Panc1 (cell line): ENCODE results near the gene HUNK. TPM values are rescaled to one million over a fixed set of nuclear protein-coding genes. Genes with fewer than 3 reads are reported as not detected.
"Not testable (repeated sequence)": the region's sequence is repeated elsewhere in the genome, so short reads cannot be mapped to it uniquely, and the experiment has no call there.

Experiments used
- ATAC-seq: fragments of 200-7000 bp; cut with Tn5 transposase; 2 replicates; pipeline ENCODE4 v1.9.1; 2020; ENCODE audit warnings: mild to moderate bottlenecking, moderate library complexity
- BruUV-seq: library from RNA; stranded (reverse); fragments of 400-500 nt; replicated peaks from 2 replicates; lab custom pipeline; 2021; lab: Mats Ljungman, UMichigan
- CTCF ChIA-PET: fragments of 300-600 bp; sonication (Branson Sonifier 250); formaldehyde crosslinking; loops from one replicate; lab custom pipeline; 2022; ENCODE audit warnings: antibody characterized with exemption; lab: Charles Lee
- POLR2A ChIA-PET: fragments of 300-600 bp; sonication (Branson Sonifier 250); formaldehyde crosslinking; loops from one replicate; lab custom pipeline; 2022; ENCODE audit warnings: antibody characterized with exemption; lab: Charles Lee
- DNase-seq: peaks from one replicate; pipeline ENCODE4 v3.0.0-alpha.2; 2010; ENCODE audit warnings: low read depth, low spot score
- H3K27ac ChIP-seq: 2 replicates; pipeline ENCODE4 v1.5.1; 2011; ENCODE audit warnings: mild to moderate bottlenecking, low read length, inconsistent platforms
- H3K27me3 ChIP-seq: fragments of 200-500 bp; sonication (Bioruptor generic); 2 replicates; pipeline ENCODE4 v1.6.0; 2014; ENCODE audit warnings: low read length, inconsistent platforms; ENCODE audit not compliant: control insufficient read depth, insufficient read depth
- H3K36me3 ChIP-seq: fragments of 200-500 bp; sonication (Bioruptor generic); 2 replicates; pipeline ENCODE4 v1.5.1; 2014; ENCODE audit warnings: inconsistent platforms, mild to moderate bottlenecking, low read length, moderate library complexity; ENCODE audit not compliant: control insufficient read depth, insufficient read depth
- H3K4me1 ChIP-seq: 2 replicates; pipeline ENCODE4 v1.5.1; 2011; ENCODE audit warnings: inconsistent platforms, mild to moderate bottlenecking, low read length, moderate library complexity; ENCODE audit not compliant: control insufficient read depth, insufficient read depth
- H3K4me3 ChIP-seq, 2 experiments: 2 replicates each; pipeline ENCODE4 v1.5.1; 2011 to 2012; ENCODE audit warnings: low read depth in 2 of 2, low read length in 2 of 2, mild to moderate bottlenecking in 2 of 2, inconsistent platforms in 1 of 2, moderate library complexity in 1 of 2
- H3K9me3 ChIP-seq: fragments of 200-500 bp; sonication (Bioruptor generic); 2 replicates; pipeline ENCODE4 v1.5.1; 2014; ENCODE audit warnings: low read depth, mild to moderate bottlenecking, inconsistent platforms, low read length, moderate library complexity; ENCODE audit not compliant: control insufficient read depth, insufficient read depth
- POLR2AphosphoS5 ChIP-seq: IDR thresholded peaks from 2 replicates; pipeline ENCODE4 v1.6.1; 2012; ENCODE audit warnings: mild to moderate bottlenecking, low read depth, low read length, moderate library complexity
- SIN3A ChIP-seq: IDR thresholded peaks from 2 replicates; pipeline ENCODE4 v1.6.1; 2012; ENCODE audit warnings: low read depth, mild to moderate bottlenecking, low read length, moderate library complexity, borderline replicate concordance; ENCODE audit not compliant: insufficient read depth
- TCF7L2 ChIP-seq: IDR thresholded peaks from 2 replicates; pipeline ENCODE4 v1.6.1; 2011; ENCODE audit warnings: mild to moderate bottlenecking, low read depth, low read length, inconsistent platforms
- in situ Hi-C: cut with HindIII; loops from 2 replicates; pipeline ENCODE4 v1.10.0; 2016; ENCODE audit warnings: low sequenced_read_pairs, low pct_unique_long_range_greater_than_20kb
- intact Hi-C: fragments of 100-400 bp; cut with micrococcal nuclease; formaldehyde crosslinking; loops from one replicate; pipeline ENCODE4 v1.10.0; 2022; ENCODE audit not compliant: unreplicated experiment
- total RNA-seq: library from RNA; stranded (reverse); gene quantifications from one replicate; pipeline ENCODE4 v1.2.1, GENCODE V29; 2021; ENCODE audit not compliant: unreplicated experiment
- TF ChIP-seq, protein P1 (sequence below), 2 experiments: IDR thresholded peaks; 2 replicates each; pipeline ENCODE4 v1.6.1; 2011 to 2012; ENCODE audit warnings: low read depth in 2 of 2, control low read depth in 1 of 2, low read length in 1 of 2, mild to moderate bottlenecking in 1 of 2, moderate library complexity in 1 of 2; ENCODE audit not compliant: insufficient read depth in 1 of 2
- TF ChIP-seq, protein P2 (sequence below): fragments of 450-650 bp; IDR thresholded peaks from 2 replicates; pipeline ENCODE4 v1.5.1; 2017; ENCODE audit warnings: mild to moderate bottlenecking

Gene HUNK
- total RNA-seq, 1 experiment from 2014 or later: 0.05 TPM

DNA sequence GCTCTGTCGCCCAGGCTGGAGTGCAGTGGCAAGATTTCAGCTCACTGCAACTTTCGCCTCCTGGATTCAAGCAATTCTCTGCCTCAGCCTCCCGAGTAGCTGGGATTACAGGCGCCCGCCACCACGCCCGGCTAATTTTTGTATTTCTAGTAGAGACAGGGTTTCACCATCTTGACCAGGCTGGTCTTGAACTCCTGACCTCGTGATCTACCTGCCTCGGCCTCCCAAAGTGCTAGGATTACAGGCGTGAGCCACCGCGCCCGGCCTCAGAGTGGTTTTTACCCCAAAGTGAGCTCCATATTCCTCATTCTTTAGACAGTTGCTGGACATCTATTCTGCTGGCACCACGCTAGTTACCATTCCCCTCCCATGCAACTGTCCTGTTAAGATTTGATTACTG, 1.4 kb upstream of the HUNK start:
- in situ Hi-C loops, H3K36me3 ChIP-seq, H3K9me3 ChIP-seq, H3K4me3 ChIP-seq, DNase-seq, CTCF ChIA-PET, BruUV-seq, ATAC-seq, H3K27ac ChIP-seq, H3K4me1 ChIP-seq, H3K27me3 ChIP-seq, POLR2A ChIA-PET: not testable (repeated sequence)
- intact Hi-C loops: loop anchor here (10.0 kb wide), 1 partner anchor 87 kb away; no protein-coding TSS in a partner anchor

DNA sequence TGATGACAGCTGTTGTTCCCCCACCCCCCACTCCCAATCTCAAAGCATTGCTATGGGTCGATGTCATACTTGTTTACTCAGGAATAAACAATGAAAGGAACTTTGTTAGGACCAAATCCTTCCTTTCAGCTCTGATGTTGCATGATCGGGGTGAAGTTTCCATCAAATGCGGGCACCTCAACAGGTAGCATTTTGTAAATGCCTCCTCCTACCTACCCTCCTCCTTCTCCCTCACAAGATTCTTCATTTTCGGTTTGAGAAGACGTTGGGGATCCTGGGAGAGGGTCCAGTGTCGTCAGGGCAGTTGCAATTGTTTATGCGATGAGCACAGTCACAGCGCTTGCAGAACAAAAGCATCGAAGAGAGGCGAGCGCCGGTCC, 758 bp upstream of the HUNK start:
- in situ Hi-C loops: no loop called here
- H3K27ac ChIP-seq: no peak overlapping the region
- CTCF ChIA-PET: interaction anchor here (0.6 kb wide), 1 partner anchor 133 kb away, joined by 4 read pairs; no protein-coding TSS in a partner anchor
- no peaks in the 10 kb centered on the region for H3K9me3 ChIP-seq
- peaks cover 3% of the 10 kb centered on the region; the same call in 1 of the 2 replicates for H3K27me3 ChIP-seq
- intact Hi-C loops: loop anchor here (10.0 kb wide), 1 partner anchor 87 kb away; no protein-coding TSS in a partner anchor
- ATAC-seq: no peak
- no peak for DNase-seq
- no peak overlapping the region; a peak in 1 of 4 replicates for H3K4me3 ChIP-seq
- no peaks in the 10 kb centered on the region for H3K36me3 ChIP-seq
- POLR2A ChIA-PET: no interaction called here
- TF ChIP-seq, protein P1, sequence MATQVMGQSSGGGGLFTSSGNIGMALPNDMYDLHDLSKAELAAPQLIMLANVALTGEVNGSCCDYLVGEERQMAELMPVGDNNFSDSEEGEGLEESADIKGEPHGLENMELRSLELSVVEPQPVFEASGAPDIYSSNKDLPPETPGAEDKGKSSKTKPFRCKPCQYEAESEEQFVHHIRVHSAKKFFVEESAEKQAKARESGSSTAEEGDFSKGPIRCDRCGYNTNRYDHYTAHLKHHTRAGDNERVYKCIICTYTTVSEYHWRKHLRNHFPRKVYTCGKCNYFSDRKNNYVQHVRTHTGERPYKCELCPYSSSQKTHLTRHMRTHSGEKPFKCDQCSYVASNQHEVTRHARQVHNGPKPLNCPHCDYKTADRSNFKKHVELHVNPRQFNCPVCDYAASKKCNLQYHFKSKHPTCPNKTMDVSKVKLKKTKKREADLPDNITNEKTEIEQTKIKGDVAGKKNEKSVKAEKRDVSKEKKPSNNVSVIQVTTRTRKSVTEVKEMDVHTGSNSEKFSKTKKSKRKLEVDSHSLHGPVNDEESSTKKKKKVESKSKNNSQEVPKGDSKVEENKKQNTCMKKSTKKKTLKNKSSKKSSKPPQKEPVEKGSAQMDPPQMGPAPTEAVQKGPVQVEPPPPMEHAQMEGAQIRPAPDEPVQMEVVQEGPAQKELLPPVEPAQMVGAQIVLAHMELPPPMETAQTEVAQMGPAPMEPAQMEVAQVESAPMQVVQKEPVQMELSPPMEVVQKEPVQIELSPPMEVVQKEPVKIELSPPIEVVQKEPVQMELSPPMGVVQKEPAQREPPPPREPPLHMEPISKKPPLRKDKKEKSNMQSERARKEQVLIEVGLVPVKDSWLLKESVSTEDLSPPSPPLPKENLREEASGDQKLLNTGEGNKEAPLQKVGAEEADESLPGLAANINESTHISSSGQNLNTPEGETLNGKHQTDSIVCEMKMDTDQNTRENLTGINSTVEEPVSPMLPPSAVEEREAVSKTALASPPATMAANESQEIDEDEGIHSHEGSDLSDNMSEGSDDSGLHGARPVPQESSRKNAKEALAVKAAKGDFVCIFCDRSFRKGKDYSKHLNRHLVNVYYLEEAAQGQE (IDR thresholded peaks at IDR 0.05; ENCODE audit: insufficient read depth in 1 of 2, low read depth in 2 of 2, low read length in 1 of 2): no peak
- TF ChIP-seq POLR2AphosphoS5 (no peak), SIN3A (no peak), TCF7L2 (no peak)
- TF ChIP-seq, protein P2, sequence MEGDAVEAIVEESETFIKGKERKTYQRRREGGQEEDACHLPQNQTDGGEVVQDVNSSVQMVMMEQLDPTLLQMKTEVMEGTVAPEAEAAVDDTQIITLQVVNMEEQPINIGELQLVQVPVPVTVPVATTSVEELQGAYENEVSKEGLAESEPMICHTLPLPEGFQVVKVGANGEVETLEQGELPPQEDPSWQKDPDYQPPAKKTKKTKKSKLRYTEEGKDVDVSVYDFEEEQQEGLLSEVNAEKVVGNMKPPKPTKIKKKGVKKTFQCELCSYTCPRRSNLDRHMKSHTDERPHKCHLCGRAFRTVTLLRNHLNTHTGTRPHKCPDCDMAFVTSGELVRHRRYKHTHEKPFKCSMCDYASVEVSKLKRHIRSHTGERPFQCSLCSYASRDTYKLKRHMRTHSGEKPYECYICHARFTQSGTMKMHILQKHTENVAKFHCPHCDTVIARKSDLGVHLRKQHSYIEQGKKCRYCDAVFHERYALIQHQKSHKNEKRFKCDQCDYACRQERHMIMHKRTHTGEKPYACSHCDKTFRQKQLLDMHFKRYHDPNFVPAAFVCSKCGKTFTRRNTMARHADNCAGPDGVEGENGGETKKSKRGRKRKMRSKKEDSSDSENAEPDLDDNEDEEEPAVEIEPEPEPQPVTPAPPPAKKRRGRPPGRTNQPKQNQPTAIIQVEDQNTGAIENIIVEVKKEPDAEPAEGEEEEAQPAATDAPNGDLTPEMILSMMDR: no peak
- no peaks in the 10 kb centered on the region for H3K4me1 ChIP-seq
- no TSS peak for BruUV-seq

DNA sequence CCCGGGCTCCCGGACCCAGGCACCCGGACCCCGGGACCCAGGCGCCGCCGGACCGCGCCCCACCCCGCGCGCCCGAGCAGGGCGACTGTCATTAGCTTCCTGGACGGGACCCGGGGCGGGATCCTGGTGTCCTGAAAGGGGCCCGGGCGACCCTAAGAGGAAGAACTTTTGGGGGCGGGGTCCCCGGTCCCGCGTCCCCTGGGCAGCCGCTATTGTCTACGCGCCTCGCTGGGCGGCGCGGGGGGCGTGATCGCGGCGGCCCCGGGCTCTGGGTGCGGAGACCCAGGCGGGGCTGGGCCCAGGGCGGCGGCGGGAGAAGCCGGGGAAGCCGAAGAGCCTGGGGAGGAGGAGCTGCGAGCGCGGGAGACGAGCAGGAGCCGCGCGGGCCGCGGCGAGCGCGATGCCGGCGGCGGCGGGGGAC, 465 bp downstream of the HUNK start:
- Histone ChIP-seq H3K36me3 (no peaks in the 10 kb centered on the region), H3K27ac (no peak overlapping the region), H3K4me1 (no peaks in the 10 kb centered on the region), H3K27me3 (peaks cover 3% of the 10 kb centered on the region; the same call in 1 of the 2 replicates), H3K4me3 (peak overlapping the region; percentile 16 to 34), H3K9me3 (no peaks in the 10 kb centered on the region)
- in situ Hi-C loops (no loop called here), intact Hi-C loops (loop anchor here (10.0 kb wide), 1 partner anchor 88 kb away; no protein-coding TSS in a partner anchor)
- POLR2A ChIA-PET: no interaction called here
- ATAC-seq (peak; percentile 62), DNase-seq (no peak)
- TF ChIP-seq, protein P1 (IDR thresholded peaks at IDR 0.05; ENCODE audit: insufficient read depth in 1 of 2, low read depth in 2 of 2, low read length in 1 of 2): no peak
- TF ChIP-seq, protein P2: no peak
- TF ChIP-seq SIN3A: no peak
- TF ChIP-seq POLR2AphosphoS5: no peak
- TF ChIP-seq TCF7L2: no peak
- no TSS peak for BruUV-seq
- CTCF ChIA-PET: no interaction called here
